HCT116 (cell line): ENCODE measurements around the gene ARVCF. TPM values are rescaled to one million over a fixed set of nuclear protein-coding genes. Genes with fewer than 3 reads are reported as not detected.

Experiments
- ATAC-seq: fragments of 200-7000 bp; cut with Tn5 transposase; 2 replicates; pipeline ENCODE4 v1.9.1; 2020; ENCODE audit warnings: mild to moderate bottlenecking, moderate library complexity
- BruUV-seq: library from RNA; stranded (reverse); fragments of 400-500 nt; replicated peaks from 2 replicates; lab custom pipeline; 2021; lab: Mats Ljungman, UMichigan
- CTCF ChIA-PET: fragments of 300-600 bp; sonication (Branson Sonifier 250); formaldehyde crosslinking; loops from one replicate; lab custom pipeline; 2021; ENCODE audit warnings: antibody characterized with exemption; lab: Charles Lee
- POLR2A ChIA-PET: fragments of 300-600, 350-600 bp; sonication (Branson Sonifier 250); formaldehyde crosslinking; loops from one replicate; lab custom pipeline; 2021; ENCODE audit warnings: antibody characterized with exemption; lab: Charles Lee
- RAD21 ChIA-PET, 2 experiments: fragments of 300-600 bp; sonication (Branson Sonifier 250); formaldehyde crosslinking; loops; one replicate each; lab custom pipeline; 2023; ENCODE audit warnings: low total read pairs in 2 of 2; ENCODE audit not compliant: uncharacterized antibody in 2 of 2, unreplicated experiment in 2 of 2, low non-redundant PET in 1 of 2; lab: Charles Lee
- DNase-seq: peaks from one replicate; pipeline ENCODE4 v3.0.0-alpha.2; 2010; ENCODE audit warnings: low read depth, low spot score
- H2AFZ ChIP-seq: fragments of 200-600 bp; shearing (Covaris generic), sonication (generic); 2 replicates; pipeline ENCODE4 v1.6.1; 2017; ENCODE audit warnings: low read depth, mixed run types, mixed read lengths, antibody characterized with exemption, low read length; ENCODE audit not compliant: poor library complexity, severe bottlenecking
- H3K27ac ChIP-seq: 2 replicates; pipeline ENCODE4 v1.5.1; 2012; ENCODE audit warnings: low read depth, low read length
- H3K27me3 ChIP-seq: fragments of 200-600 bp; sonication (generic); 2 replicates; pipeline ENCODE4 v1.6.1; 2016; ENCODE audit warnings: mixed run types, low read length, mixed read lengths; ENCODE audit not compliant: insufficient read depth
- H3K36me3 ChIP-seq, 2 experiments: fragments of 200-500 bp in 1 of 2; fragments of 200-600 bp in 1 of 2; sonication (Bioruptor generic) in 1 of 2; sonication (generic) in 1 of 2; 2 replicates each; pipeline versions ENCODE4 v1.5.1 to v1.6.1; 2014 to 2016; ENCODE audit warnings: low read length in 2 of 2, inconsistent platforms in 1 of 2, mixed read lengths in 1 of 2, mixed run types in 1 of 2; ENCODE audit not compliant: insufficient read depth in 2 of 2, control insufficient read depth in 1 of 2
- H3K4me1 ChIP-seq, 2 experiments: fragments of 200-600 bp in 1 of 2; sonication (generic) in 1 of 2; 2 replicates each; pipeline versions ENCODE4 v1.5.1 to v1.6.1; 2012 to 2017; ENCODE audit warnings: low read length in 2 of 2, inconsistent platforms in 1 of 2, mild to moderate bottlenecking in 1 of 2, mixed read lengths in 1 of 2, mixed run types in 1 of 2, moderate library complexity in 1 of 2; ENCODE audit not compliant: insufficient read depth in 2 of 2, control insufficient read depth in 1 of 2
- H3K4me2 ChIP-seq: fragments of 200-600 bp; sonication (generic); 2 replicates; pipeline ENCODE4 v1.6.1; 2017; ENCODE audit warnings: mixed run types, low read length, mixed read lengths
- H3K4me3 ChIP-seq, 2 experiments: fragments of 200-600 bp in 1 of 2; sonication (generic) in 1 of 2; replicated peaks in 1 of 2; 2 replicates each; pipeline ENCODE4 v1.5.1; 2011 to 2016; ENCODE audit warnings: low read length in 2 of 2, control low read depth in 1 of 2, low read depth in 1 of 2, mild to moderate bottlenecking in 1 of 2, mixed read lengths in 1 of 2, mixed run types in 1 of 2
- H3K79me2 ChIP-seq: fragments of 200-600 bp; sonication (generic); 2 replicates; pipeline ENCODE4 v1.6.1; 2017; ENCODE audit warnings: mild to moderate bottlenecking, mixed run types, low read length, moderate library complexity, mixed read lengths; ENCODE audit not compliant: insufficient read depth
- H3K9ac ChIP-seq: fragments of 200-600 bp; sonication (generic); 2 replicates; pipeline ENCODE4 v1.6.1; 2016; ENCODE audit warnings: low read length, mixed read lengths
- H3K9me2 ChIP-seq: fragments of 200-600 bp; sonication (generic), shearing (Covaris generic); 2 replicates; pipeline ENCODE4 v1.6.1; 2017; ENCODE audit warnings: mixed run types, mild to moderate bottlenecking, moderate library complexity; ENCODE audit not compliant: insufficient read depth
- H3K9me3 ChIP-seq, 2 experiments: fragments of 200-500 bp in 1 of 2; fragments of 200-600 bp in 1 of 2; sonication (Bioruptor generic) in 1 of 2; sonication (generic) in 1 of 2; 2 replicates each; pipeline ENCODE4 v1.6.1; 2014 to 2017; ENCODE audit warnings: low read length in 2 of 2, mixed read lengths in 2 of 2, inconsistent platforms in 1 of 2, low read depth in 1 of 2, mild to moderate bottlenecking in 1 of 2, mixed run types in 1 of 2, moderate library complexity in 1 of 2; ENCODE audit not compliant: control insufficient read depth in 1 of 2, insufficient read depth in 1 of 2
- H4K20me1 ChIP-seq: fragments of 200-600 bp; sonication (generic), shearing (Covaris generic); 2 replicates; pipeline ENCODE4 v1.6.1; 2017; ENCODE audit warnings: mixed run types, mild to moderate bottlenecking, moderate library complexity; ENCODE audit not compliant: insufficient read depth
- CBX3 ChIP-seq: IDR thresholded peaks from 2 replicates; pipeline ENCODE4 v1.6.1; 2012; ENCODE audit warnings: low read depth
- CEBPB ChIP-seq: IDR thresholded peaks from 2 replicates; pipeline ENCODE4 v1.6.1; 2012; ENCODE audit warnings: low read depth
- ELF1 ChIP-seq: IDR thresholded peaks from 2 replicates; pipeline ENCODE4 v1.6.1; 2012; ENCODE audit warnings: low read depth, borderline replicate concordance
- POLR2A ChIP-seq: IDR thresholded peaks from 2 replicates; pipeline ENCODE4 v1.7.0; 2011; ENCODE audit warnings: borderline replicate concordance; ENCODE audit not compliant: insufficient read depth, insufficient read length; ENCODE audit errors: extremely low read depth
- intact Hi-C: fragments of 100-400 bp; cut with micrococcal nuclease; formaldehyde crosslinking; loops from 2 replicates; pipeline ENCODE4 v1.10.0; 2022
- total RNA-seq: library from RNA; stranded (reverse); gene quantifications from one replicate; pipeline ENCODE4 v1.2.1, GENCODE V29; 2021; ENCODE audit not compliant: unreplicated experiment

Gene ARVCF
- total RNA-seq, 1 experiment from 2014 or later = 42.8 TPM

DNA sequence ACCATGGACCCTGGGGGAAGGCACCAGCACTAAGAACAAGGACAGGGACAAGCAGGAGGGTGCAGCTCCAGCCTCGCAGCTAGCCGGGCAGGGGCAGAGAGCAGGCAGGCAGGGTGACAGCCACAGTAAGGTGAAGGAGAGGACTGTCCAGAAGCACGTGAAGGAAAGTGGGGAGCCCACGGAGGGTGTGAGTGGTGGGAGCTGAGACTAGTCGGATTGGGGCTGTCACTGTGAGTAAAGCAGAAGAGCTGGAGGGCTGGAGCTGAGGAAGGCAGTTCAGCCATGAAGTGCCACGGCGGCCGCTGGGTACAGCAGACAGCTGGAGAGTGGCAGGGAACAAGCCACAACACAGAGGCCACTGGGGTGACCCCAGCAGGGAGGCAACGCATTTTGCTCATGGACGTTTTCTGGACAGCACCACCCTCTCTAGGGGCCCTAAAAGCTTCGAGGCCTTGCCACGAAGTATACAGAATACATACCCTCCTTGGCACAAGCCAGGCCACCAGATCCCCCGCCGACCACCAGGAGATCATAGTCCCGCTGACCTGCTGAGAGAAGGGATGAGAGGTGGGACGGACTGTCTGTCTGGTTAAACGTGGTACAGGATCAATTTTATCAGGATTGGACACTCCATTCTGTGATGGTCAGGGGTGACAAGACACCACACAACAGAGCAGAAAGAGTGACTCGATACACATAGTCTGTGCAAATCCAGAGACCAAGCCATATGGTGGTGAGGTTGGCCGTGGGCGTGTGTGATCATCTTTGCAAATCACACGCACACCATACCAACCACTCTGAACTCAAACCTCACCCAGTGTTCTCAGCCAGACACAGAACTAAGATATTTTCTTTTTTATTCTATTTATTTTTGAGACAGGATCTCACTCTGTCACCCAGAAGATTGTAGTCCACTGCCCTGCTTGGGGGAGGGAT lies 85.8 kb downstream of the ARVCF start:
- DNase-seq = no peak
- Histone ChIP-seq H3K9ac (no peak overlapping the region), H3K79me2 (no peaks in the 10 kb centered on the region), H3K4me2 (no peak overlapping the region), H3K27me3 (no peaks in the 10 kb centered on the region), H3K9me2 (no peaks in the 10 kb centered on the region), H3K4me3 (no peak overlapping the region), H3K36me3 (no peaks in the 10 kb centered on the region), H2AFZ (no peak overlapping the region), H3K4me1 (no peaks in the 10 kb centered on the region), H4K20me1 (no peaks in the 10 kb centered on the region), H3K27ac (no peak overlapping the region), H3K9me3 (no peaks in the 10 kb centered on the region)
- CTCF ChIA-PET = no interaction called here
- no peak for ATAC-seq
- TF ChIP-seq CBX3 (no peak), CEBPB (no peak)
- BruUV-seq = no TSS peak
- intact Hi-C loops = no loop called here
- POLR2A ChIA-PET = no interaction called here
- RAD21 ChIA-PET = no interaction called here

DNA sequence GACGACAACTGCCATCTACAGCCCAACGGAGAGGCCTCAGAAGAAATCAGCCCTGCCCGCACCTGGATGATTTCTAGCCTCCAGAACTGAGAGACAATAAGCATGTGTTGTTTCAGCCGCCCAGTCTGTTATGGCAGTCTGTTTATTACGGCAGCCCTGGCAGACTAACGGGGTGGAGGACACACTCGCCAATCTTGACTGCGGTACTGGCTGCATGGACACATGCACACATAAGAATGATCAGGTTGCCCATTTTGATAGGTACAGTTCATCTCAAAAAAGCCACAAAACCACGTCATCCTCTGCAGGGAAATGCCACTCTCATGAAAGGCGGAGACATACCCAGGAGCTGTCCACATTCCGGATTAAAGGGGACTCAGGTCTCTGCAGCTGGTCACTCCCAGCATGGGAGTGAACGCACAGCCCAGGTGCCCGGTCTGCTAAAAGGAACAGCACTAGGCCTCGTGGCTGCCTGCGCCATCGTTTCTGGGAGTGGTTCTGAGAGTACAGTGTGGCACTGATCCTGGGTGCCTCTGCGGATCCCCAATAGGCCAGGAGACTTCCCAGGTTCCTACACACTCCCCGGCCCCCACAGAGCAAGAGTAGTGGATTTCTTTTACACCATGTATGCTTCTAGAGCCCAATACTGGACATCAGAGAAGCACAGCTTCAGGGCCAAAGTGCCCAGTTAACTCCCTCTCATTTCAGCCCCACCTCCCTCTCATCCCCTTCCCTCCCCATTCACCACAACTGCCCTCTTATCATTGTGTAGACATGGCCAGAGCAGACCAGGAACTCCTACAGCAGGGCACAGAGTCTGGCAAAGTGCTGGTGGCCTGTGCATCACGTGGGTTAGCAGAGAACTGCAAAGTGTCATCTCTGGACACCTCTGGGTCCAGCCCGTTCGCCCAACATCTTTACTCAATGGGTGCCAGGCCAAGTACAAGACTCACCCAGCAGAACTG lies 86.8 kb downstream of the ARVCF start:
- Histone ChIP-seq H3K9me3 (no peaks in the 10 kb centered on the region), H3K9ac (no peak overlapping the region), H3K27me3 (no peaks in the 10 kb centered on the region)
- intact Hi-C loops = no loop called here
- TF ChIP-seq POLR2A (no peak), ELF1 (no peak), CBX3 (no peak)
- TF ChIP-seq, all 23 proteins: peak for 0
- ATAC-seq = no peak
- H3K36me3 ChIP-seq = no peaks in the 10 kb centered on the region
- H3K9me2 ChIP-seq = no peaks in the 10 kb centered on the region
- H3K4me2 ChIP-seq = no peak overlapping the region
- no TSS peak for BruUV-seq
- DNase-seq = no peak
- no peak overlapping the region for H3K27ac ChIP-seq
- H3K4me1 ChIP-seq = no peaks in the 10 kb centered on the region
- RAD21 ChIA-PET = no interaction called here
- no peaks in the 10 kb centered on the region for H3K79me2 ChIP-seq
- H4K20me1 ChIP-seq = no peaks in the 10 kb centered on the region
- CTCF ChIA-PET = no interaction called here
- H3K4me3 ChIP-seq = no peak overlapping the region
- H2AFZ ChIP-seq = no peak overlapping the region
- POLR2A ChIA-PET = no interaction called here
